ENCODE data around the gene OR4D6. TPM values are rescaled to one million over a fixed set of nuclear protein-coding genes. Genes with fewer than 3 reads are reported as not detected.

The OR4D6 gene
- polyA plus RNA-seq, 1 of the 3 experiments (the other 2 are of a cell fraction), result not detected

GRCh38 chr11:59459916-59460315, 3.2 kb downstream of the OR4D6 start:
- TF ChIP-seq FOSL2 (IDR thresholded peaks at IDR 0.05; ENCODE audit: borderline replicate concordance, low read depth), result no peak
- Histone ChIP-seq H3K4me1 (ENCODE audit: control insufficient read depth in 1 of 2, insufficient read depth in 2 of 2, low read depth in 1 of 2, low read length in 1 of 2) (no peaks in the 10 kb centered on the region), H3K9ac (no peak overlapping the region), H3K79me2 (ENCODE audit: insufficient read depth) (no peaks in the 10 kb centered on the region), H3K9me3 (no peaks in the 10 kb centered on the region), H2AFZ (ENCODE audit: low read depth) (no peak overlapping the region), H3K4me2 (no peak overlapping the region), H3K27me3 (ENCODE audit: insufficient read depth) (peaks cover 6% of the 10 kb centered on the region; the same call in 1 of the 2 replicates), H3K9me2 (no peaks in the 10 kb centered on the region), H3K27ac (ENCODE audit: low read depth in 2 of 2, low read length in 1 of 2) (no peak overlapping the region), H3F3A (replicated peaks; ENCODE audit: insufficient read depth) (no peaks in the 10 kb centered on the region), H3K4me3 (ENCODE audit: low read depth in 2 of 2, low read length in 1 of 2) (no peak overlapping the region), H3K36me3 (replicated peaks in 1 of 2; ENCODE audit: control insufficient read depth in 1 of 2, insufficient read depth in 2 of 2, low read length in 1 of 2) (no peaks in the 10 kb centered on the region), H4K20me1 (ENCODE audit: insufficient read depth) (no peaks in the 10 kb centered on the region)
- CTCF ChIA-PET, result interaction anchor here (0.6 kb wide), 1 partner anchor 78 kb away, joined by 3 read pairs; no protein-coding TSS in a partner anchor
- POLR2A ChIA-PET, result no interaction called here
- 0% methylated on average over 3 of the region's 3 CpGs for WGBS (ENCODE audit: low lambda C conversion rate)
- no peak for DNase-seq

GRCh38 chr11:59463190-59463641, 6.5 kb downstream of the OR4D6 start:
- H3K4me1 ChIP-seq (ENCODE audit: control insufficient read depth in 1 of 2, insufficient read depth in 2 of 2, low read depth in 1 of 2, low read length in 1 of 2), result no peaks in the 10 kb centered on the region
- POLR2A ChIA-PET, result no interaction called here
- no peak for DNase-seq

GRCh38 chr11:59473015-59473414, 16.3 kb downstream of the OR4D6 start, which contains the start of gene OR4D10:
OR4D10 (plus strand) TSS chr11:59473315; CDS start chr11:59477430, 4,115 bp downstream.
- Histone ChIP-seq H4K20me1 (ENCODE audit: insufficient read depth) (no peaks in the 10 kb centered on the region), H3K36me3 (replicated peaks in 1 of 2; ENCODE audit: control insufficient read depth in 1 of 2, insufficient read depth in 2 of 2, low read length in 1 of 2) (no peaks in the 10 kb centered on the region), H3K9ac (no peak within 1 kb of the TSS), H3K4me3 (ENCODE audit: low read depth in 2 of 2, low read length in 1 of 2) (no peak within 1 kb of the TSS), H3K9me3 (no peaks in the 10 kb centered on the region), H3F3A (replicated peaks; ENCODE audit: insufficient read depth) (no peaks in the 10 kb centered on the region), H3K9me2 (no peaks in the 10 kb centered on the region), H3K27ac (ENCODE audit: low read depth in 2 of 2, low read length in 1 of 2) (no peak within 1 kb of the TSS), H3K4me1 (ENCODE audit: control insufficient read depth in 1 of 2, insufficient read depth in 2 of 2, low read depth in 1 of 2, low read length in 1 of 2) (no peaks in the 10 kb centered on the region), H3K27me3 (ENCODE audit: insufficient read depth) (no peaks in the 10 kb centered on the region), H3K79me2 (ENCODE audit: insufficient read depth) (no peaks in the 10 kb centered on the region), H3K4me2 (no peak within 1 kb of the TSS), H2AFZ (ENCODE audit: low read depth) (no peak within 1 kb of the TSS)
- ChIA-PET POLR2A (no interaction called here), CTCF (no interaction called here)
- no peak for DNase-seq
- TF ChIP-seq MEF2A (IDR thresholded peaks at IDR 0.05; ENCODE audit: borderline replicate concordance, low read depth) (no peak), FOXM1 (IDR thresholded peaks at IDR 0.05; ENCODE audit: low read depth) (no peak), PBX3 (IDR thresholded peaks at IDR 0.05) (no peak), POLR2AphosphoS5 (IDR thresholded peaks at IDR 0.05; ENCODE audit: low read depth, low read length) (no peak), NRF1 (IDR thresholded peaks at IDR 0.05; ENCODE audit: low read depth, low read length) (no peak), SMC3 (IDR thresholded peaks at IDR 0.05; ENCODE audit: low read depth, low read length) (no peak), MAX (IDR thresholded peaks at IDR 0.05; ENCODE audit: low read depth) (no peak), TEAD4 (IDR thresholded peaks at IDR 0.05; ENCODE audit: borderline replicate concordance, insufficient read depth) (no peak), RAD21 (IDR thresholded peaks at IDR 0.05; ENCODE audit: low read length) (no peak), GATA2 (CRISPR knock-in tag; IDR thresholded peaks at IDR 0.05) (no peak), MXI1 (IDR thresholded peaks at IDR 0.05; ENCODE audit: low read depth, low read length) (no peak), SIN3A (IDR thresholded peaks at IDR 0.05; ENCODE audit: borderline replicate concordance, low read depth, low read length) (no peak), TCF12 (IDR thresholded peaks at IDR 0.05) (no peak)

More at GRCh38 chr11:59463190-59463641, 6.5 kb downstream of the OR4D6 start:
- Histone ChIP-seq H3K9me2 (no peaks in the 10 kb centered on the region), H3K4me2 (no peak overlapping the region), H3K36me3 (replicated peaks in 1 of 2; ENCODE audit: control insufficient read depth in 1 of 2, insufficient read depth in 2 of 2, low read length in 1 of 2) (no peaks in the 10 kb centered on the region), H3F3A (replicated peaks; ENCODE audit: insufficient read depth) (no peaks in the 10 kb centered on the region), H3K9ac (no peak overlapping the region), H4K20me1 (ENCODE audit: insufficient read depth) (no peaks in the 10 kb centered on the region), H3K27me3 (ENCODE audit: insufficient read depth) (peaks cover 6% of the 10 kb centered on the region; the same call in 1 of the 2 replicates), H3K79me2 (ENCODE audit: insufficient read depth) (no peaks in the 10 kb centered on the region), H3K4me3 (ENCODE audit: low read depth in 2 of 2, low read length in 1 of 2) (no peak overlapping the region), H3K27ac (ENCODE audit: low read depth in 2 of 2, low read length in 1 of 2) (no peak overlapping the region), H2AFZ (ENCODE audit: low read depth) (no peak overlapping the region), H3K9me3 (no peaks in the 10 kb centered on the region)
- TF ChIP-seq USF1 (IDR thresholded peaks at IDR 0.05; ENCODE audit: borderline replicate concordance, low read depth), result no peak
- TF ChIP-seq ZBTB33 (IDR thresholded peaks at IDR 0.05; ENCODE audit: borderline replicate concordance, low read depth), result no peak
- CTCF ChIA-PET, result no interaction called here
- 4% methylated on average over 5 of the region's 5 CpGs for WGBS (ENCODE audit: low lambda C conversion rate)
